SK-N-SH (cell line): ENCODE measurements around the gene GNA14. TPM values are rescaled to one million over a fixed set of nuclear protein-coding genes. Genes with fewer than 3 reads are reported as not detected.

Experiments used
- polyA plus RNA-seq, 3 experiments: library from polyadenylated mRNA; depleted of rRNA; stranded (reverse); fragments of >200 nt; gene quantifications; 2 replicates each; pipeline ENCODE4 v1.2.3, GENCODE V29; 2012
- small RNA-seq, 7 experiments: library from RNA; depleted of rRNA; stranded (forward); fragments of <200 nt; gene quantifications; one replicate each; pipeline ENCODE3, GENCODE V24; 2012

The GNA14 gene
- polyA plus RNA-seq, 1 of the 3 experiments (the other 2 are of a cell fraction) = 0.15 TPM

Small RNAs within 50 kb of the gene (small RNA-seq; reads per million reads assigned to genes)
- 0 reads per million in 7 experiments for gene RNU6-1303P
